Inflammatory macrophage treated with lipopolysaccharide for 1 hour (primary cell): ENCODE data around the gene AMPD1.
A peak's percentile ranks its signal among the peaks of the same experiment; 100 is the strongest.

Experiments used
- DNase-seq, 2 donors: peaks; one replicate each; pipeline ENCODE4 v3.0.0-alpha.2; 2020 to 2022

The AMPD1 gene

GRCh38 chr1:114695430-114696058 lies at the start of gene AMPD1:
AMPD1 (minus strand) TSS chr1:114695546; CDS start chr1:114695471, 75 bp downstream.
- DNase-seq, result no peak

- DNase-seq, result no peak
Observed at GRCh38 chr1:114741963-114742746, 46.8 kb upstream of the AMPD1 start.

- DNase-seq, result no peak
Observed at GRCh38 chr1:114740331-114740730, 45.0 kb upstream of the AMPD1 start.

GRCh38 chr1:114737314-114737849 lies 42.0 kb upstream of the AMPD1 start:
- no peak for DNase-seq

- no peak for DNase-seq
Observed at GRCh38 chr1:114735479-114735878, 40.1 kb upstream of the AMPD1 start.

GRCh38 chr1:114729782-114730181 lies 34.4 kb upstream of the AMPD1 start:
- no peak for DNase-seq

GRCh38 chr1:114728553-114728952 lies 33.2 kb upstream of the AMPD1 start:
- no peak for DNase-seq

- DNase-seq, result no peak
Observed at GRCh38 chr1:114725230-114725629, 29.9 kb upstream of the AMPD1 start.

GRCh38 chr1:114723915-114724314 lies 28.6 kb upstream of the AMPD1 start:
- no peak for DNase-seq

- no peak for DNase-seq
Observed at GRCh38 chr1:114723457-114723856, 28.1 kb upstream of the AMPD1 start.

GRCh38 chr1:114720492-114720891 lies 25.1 kb upstream of the AMPD1 start:
- DNase-seq, result no peak

- no peak for DNase-seq
Observed at GRCh38 chr1:114719424-114719787, 24.1 kb upstream of the AMPD1 start.

GRCh38 chr1:114718661-114719423 lies 23.5 kb upstream of the AMPD1 start:
- DNase-seq, result no peak

GRCh38 chr1:114716304-114717170 lies 21.2 kb upstream of the AMPD1 start, which contains the start of gene NRAS:
NRAS (minus strand) TSS chr1:114716771; CDS start chr1:114716160, 611 bp downstream.
- peak; percentile 95 to 98 for DNase-seq

GRCh38 chr1:114715952-114716303 lies 20.6 kb upstream of the AMPD1 start:
- no peak for DNase-seq

GRCh38 chr1:114712977-114713376 lies 17.6 kb upstream of the AMPD1 start:
- no peak for DNase-seq

GRCh38 chr1:114710360-114710759 lies 15.0 kb upstream of the AMPD1 start:
- DNase-seq, result no peak

GRCh38 chr1:114707604-114708003 lies 12.3 kb upstream of the AMPD1 start:
- no peak for DNase-seq

GRCh38 chr1:114703242-114703641 lies 7.9 kb upstream of the AMPD1 start:
- DNase-seq, result no peak

GRCh38 chr1:114702737-114703136 lies 7.4 kb upstream of the AMPD1 start:
- no peak for DNase-seq

GRCh38 chr1:114701931-114702330 lies 6.6 kb upstream of the AMPD1 start:
- DNase-seq, result no peak

GRCh38 chr1:114700036-114700600 lies 4.8 kb upstream of the AMPD1 start:
- no peak for DNase-seq
